ENCODE results near the gene REPS2.

The REPS2 gene

DNA sequence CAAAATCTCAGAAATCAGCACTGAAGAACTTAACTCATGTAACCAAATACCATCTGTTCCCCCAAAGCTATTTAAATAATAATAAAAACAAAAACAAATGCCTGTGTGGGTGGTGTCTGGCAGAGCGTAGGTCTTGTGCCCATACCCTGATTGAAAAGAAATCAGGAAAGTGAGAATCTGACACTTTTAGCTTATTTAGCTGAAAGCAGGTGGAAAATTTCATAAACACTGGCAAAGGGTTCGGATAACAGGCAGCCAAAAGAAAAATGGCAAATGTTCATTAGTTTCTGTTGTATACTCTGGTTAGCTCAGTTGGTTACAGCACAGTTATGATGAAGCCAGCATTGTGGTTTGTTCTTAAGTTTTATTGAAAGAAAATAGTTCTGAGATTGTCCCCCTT, 48.3 kb downstream of the REPS2 start:
- no peak for DNase-seq (ENCODE audit: low read depth)
- TF ChIP-seq CTCF (IDR thresholded peaks at IDR 0.05; ENCODE audit: insufficient read depth, low read depth, low read length, missing control alignments) = no peak

DNA sequence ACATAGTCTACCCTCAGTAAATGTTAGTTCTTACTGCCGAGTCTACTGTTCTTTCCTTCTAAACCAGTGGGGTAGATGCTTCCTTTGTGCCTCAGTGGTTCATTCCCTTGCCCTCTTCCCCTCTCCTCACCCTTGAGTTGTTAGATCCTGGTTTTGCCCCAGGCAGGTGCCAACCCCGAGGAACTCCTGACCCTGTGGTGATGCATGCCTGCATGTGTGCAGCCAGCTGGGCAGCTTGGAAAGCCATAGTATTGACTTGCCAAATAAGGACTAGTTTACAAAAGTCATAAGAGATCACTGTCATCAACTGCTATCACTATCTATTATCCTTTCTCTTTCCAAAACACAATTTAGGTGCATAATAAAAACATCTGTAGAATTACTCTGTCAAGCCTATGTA, 50.9 kb downstream of the REPS2 start:
- no peak for DNase-seq (ENCODE audit: low read depth)
- TF ChIP-seq CTCF (IDR thresholded peaks at IDR 0.05; ENCODE audit: insufficient read depth, low read depth, low read length, missing control alignments) = no peak
- H3K4me3 ChIP-seq (ENCODE audit: low read depth, low read length) = no peak overlapping the region

More for the DNA sequence above, 48.3 kb downstream of the REPS2 start:
- no peak overlapping the region for H3K4me3 ChIP-seq (ENCODE audit: low read depth, low read length)

DNA sequence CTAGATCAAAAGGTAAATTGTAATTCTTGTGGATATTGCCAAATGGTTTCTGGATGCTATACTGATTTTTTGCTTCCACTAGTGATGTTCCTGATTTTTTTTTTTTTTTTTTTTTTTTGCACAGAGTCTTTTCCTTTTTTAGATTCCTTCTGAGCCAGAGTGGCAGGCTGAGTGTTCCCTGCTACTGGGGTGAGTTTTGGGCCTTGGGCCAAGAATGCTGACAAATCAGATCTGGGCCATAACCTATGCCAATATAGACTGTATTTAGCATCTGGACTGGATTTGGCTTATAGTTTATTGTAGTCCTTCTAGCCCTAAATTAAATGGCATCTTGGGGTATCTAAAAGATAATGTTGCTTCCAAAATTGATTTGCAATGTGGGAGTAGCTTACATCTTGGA, 52.8 kb downstream of the REPS2 start:
- no peak for TF ChIP-seq CTCF (IDR thresholded peaks at IDR 0.05; ENCODE audit: insufficient read depth, low read depth, low read length, missing control alignments)
- H3K4me3 ChIP-seq (ENCODE audit: low read depth, low read length) = no peak overlapping the region
- no peak for DNase-seq (ENCODE audit: low read depth)

- no peak overlapping the region for H3K4me3 ChIP-seq (ENCODE audit: low read depth, low read length)
- no peak for TF ChIP-seq CTCF (IDR thresholded peaks at IDR 0.05; ENCODE audit: insufficient read depth, low read depth, low read length, missing control alignments)
- DNase-seq (ENCODE audit: low read depth) = no peak
Measured at GRCh38 chrX:17000751-17001150, 54.3 kb downstream of the REPS2 start.

DNA sequence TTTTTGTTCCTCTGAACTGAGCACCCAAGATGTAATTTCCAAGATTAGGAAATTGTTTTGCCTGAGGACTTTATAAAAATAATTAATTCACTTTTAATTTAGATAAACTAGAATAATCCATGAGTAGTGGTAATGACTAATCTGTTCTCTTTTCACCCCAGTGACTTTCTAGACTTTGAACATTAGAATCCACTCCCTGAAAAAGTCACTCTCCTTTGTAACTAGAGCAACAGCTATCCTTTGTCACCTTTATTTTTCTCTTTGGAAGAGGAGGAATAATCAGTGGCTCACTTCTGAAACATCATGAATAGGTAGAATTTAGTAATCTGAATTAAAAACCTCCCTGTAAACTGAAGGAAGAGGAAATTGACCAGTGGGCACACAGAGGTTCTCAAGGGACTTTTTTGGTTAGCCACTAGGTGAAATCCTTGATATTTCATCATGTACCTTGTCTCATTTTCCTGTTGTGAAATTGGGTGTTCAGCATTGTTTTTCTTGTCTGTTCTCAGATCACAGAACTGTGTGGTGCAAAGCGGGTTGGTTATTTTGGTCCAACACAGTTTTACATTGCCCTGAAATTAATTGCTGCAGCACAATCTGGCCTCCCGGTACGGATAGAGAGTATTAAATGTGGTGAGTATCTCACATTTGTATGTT, 59.4 kb downstream of the REPS2 start:
- no peak for TF ChIP-seq CTCF (IDR thresholded peaks at IDR 0.05; ENCODE audit: insufficient read depth, low read depth, low read length, missing control alignments)
- no peak overlapping the region for H3K4me3 ChIP-seq (ENCODE audit: low read depth, low read length)
- DNase-seq (ENCODE audit: low read depth) = no peak

DNA sequence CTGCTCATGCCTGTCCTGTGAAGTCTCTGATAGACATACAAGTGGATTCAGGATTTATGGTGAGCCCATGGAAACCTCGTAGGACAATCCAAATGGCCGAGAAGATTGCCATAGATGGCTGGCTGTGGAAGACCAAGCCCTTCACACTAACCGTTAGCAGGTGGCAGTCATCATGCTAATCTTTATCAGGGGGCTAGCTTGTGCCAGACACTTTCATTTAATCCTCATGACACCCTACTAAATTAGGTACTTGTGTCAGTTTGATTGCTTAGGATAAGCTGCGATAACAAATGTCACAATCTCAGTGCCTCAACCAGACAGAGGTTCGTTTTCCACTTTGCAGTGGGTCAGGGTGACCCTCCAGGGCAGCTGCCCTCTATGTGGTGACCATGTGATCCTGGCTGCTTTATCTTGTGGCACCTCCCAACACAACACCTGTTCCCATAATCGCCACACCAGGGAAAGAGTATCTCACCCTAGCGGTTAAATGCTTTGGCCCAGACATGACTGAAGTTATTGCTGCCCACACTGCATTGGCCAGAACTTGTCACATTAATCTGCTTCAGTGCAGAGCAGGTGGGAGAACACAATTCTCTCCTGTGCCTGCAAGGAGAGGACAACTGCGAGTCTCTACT, 60.8 kb downstream of the REPS2 start:
- H3K4me3 ChIP-seq (ENCODE audit: low read depth, low read length) = no peak overlapping the region
- peak; percentile 38 for TF ChIP-seq CTCF (IDR thresholded peaks at IDR 0.05; ENCODE audit: insufficient read depth, low read depth, low read length, missing control alignments)
- DNase-seq (ENCODE audit: low read depth) = peak; percentile 37

All from GM12865 (cell line).